Measurements from ENCODE around the gene AFDN. TPM values are rescaled to one million over a fixed set of nuclear protein-coding genes. Genes with fewer than 3 reads are reported as not detected.

Gene AFDN
- polyA plus RNA-seq, 1 of the 3 experiments (the other 2 are of a cell fraction) = 25.1 TPM

GRCh38 chr6:167881327-167881726 lies 54.6 kb downstream of the AFDN start (continued):
- TF ChIP-seq REST (IDR thresholded peaks at IDR 0.05; ENCODE audit: low read depth, low read length) (no peak), YY1 (IDR thresholded peaks at IDR 0.05; ENCODE audit: low read depth) (no peak), ELF1 (IDR thresholded peaks at IDR 0.05) (no peak)

GRCh38 chr6:167882244-167882643 lies 55.5 kb downstream of the AFDN start:
- TF ChIP-seq POLR2AphosphoS5 (IDR thresholded peaks at IDR 0.05; ENCODE audit: low read depth, low read length) (no peak), FOXJ3 (CRISPR knock-in tag; IDR thresholded peaks at IDR 0.05) (no peak), GATA2 (CRISPR knock-in tag; IDR thresholded peaks at IDR 0.05) (no peak), FOXM1 (IDR thresholded peaks at IDR 0.05; ENCODE audit: low read depth) (no peak), EP300 (IDR thresholded peaks at IDR 0.05; ENCODE audit: borderline replicate concordance in 1 of 2, low read depth in 1 of 2, low read length in 1 of 2) (no peak), EZH2phosphoT487 (IDR thresholded peaks at IDR 0.05; ENCODE audit: borderline replicate concordance, low read depth) (no peak), CTCF (IDR thresholded peaks at IDR 0.05) (no peak), USF2 (IDR thresholded peaks at IDR 0.05; ENCODE audit: borderline replicate concordance, low read depth, low read length) (no peak), TCF12 (IDR thresholded peaks at IDR 0.05) (no peak), SIN3A (IDR thresholded peaks at IDR 0.05; ENCODE audit: borderline replicate concordance, low read depth, low read length) (no peak), JUND (IDR thresholded peaks at IDR 0.05) (no peak)
- H3K27ac ChIP-seq (ENCODE audit: low read depth in 2 of 2, low read length in 1 of 2) = no peak overlapping the region
- no peak overlapping the region for H3K9ac ChIP-seq
- H3K36me3 ChIP-seq (replicated peaks in 1 of 2; ENCODE audit: control insufficient read depth in 1 of 2, insufficient read depth in 2 of 2, low read length in 1 of 2) = peaks cover 43 to 51% of the 10 kb centered on the region in 2 experiments
- CTCF ChIA-PET = no interaction called here
- no peaks in the 10 kb centered on the region for H4K20me1 ChIP-seq (ENCODE audit: insufficient read depth)
- 96% methylated on average over 6 of the region's 6 CpGs for WGBS (ENCODE audit: low lambda C conversion rate)
- H3K9me3 ChIP-seq = no peaks in the 10 kb centered on the region
- H3K4me3 ChIP-seq (ENCODE audit: low read depth in 2 of 2, low read length in 1 of 2) = no peak overlapping the region
- no peak for DNase-seq
- POLR2A ChIA-PET = no interaction called here
- H3K9me2 ChIP-seq = no peaks in the 10 kb centered on the region
- H3K79me2 ChIP-seq (ENCODE audit: insufficient read depth) = no peaks in the 10 kb centered on the region
- no peak overlapping the region for H3K4me2 ChIP-seq
- H2AFZ ChIP-seq (ENCODE audit: low read depth) = no peak overlapping the region
- no peaks in the 10 kb centered on the region for H3K27me3 ChIP-seq (ENCODE audit: insufficient read depth)
- no peaks in the 10 kb centered on the region; a peak in 1 of 4 replicates for H3K4me1 ChIP-seq (ENCODE audit: control insufficient read depth in 1 of 2, insufficient read depth in 2 of 2, low read depth in 1 of 2, low read length in 1 of 2)
- no peaks in the 10 kb centered on the region for H3F3A ChIP-seq (replicated peaks; ENCODE audit: insufficient read depth)
